Uterus (tissue), 4 donors: ENCODE measurements around the gene ALDH6A1. TPM values are rescaled to one million over a fixed set of nuclear protein-coding genes. Genes with fewer than 3 reads are reported as not detected.
A peak's percentile ranks its signal among the peaks of the same experiment; 100 is the strongest.

Experiments
- DNase-seq, 2 donors: peaks; one replicate each; pipeline ENCODE4 v3.0.0-alpha.2; 2019 to 2020
- H3K27ac ChIP-seq, 2 donors: fragments of 200-600 bp; sonication (generic); 1 replicate in 1 of 2; 2 replicates in 1 of 2; pipeline ENCODE4 v1.5.1; 2016 to 2018
- H3K27me3 ChIP-seq, 2 donors: fragments of 200-600 bp; sonication (generic); one replicate each; pipeline ENCODE4 v1.5.1; 2018 to 2019; ENCODE audit warnings: control low read depth in 1 of 2
- H3K36me3 ChIP-seq, 2 donors: fragments of 200-600 bp; sonication (generic); one replicate each; pipeline ENCODE4 v1.5.1; 2019; ENCODE audit warnings: control low read depth in 1 of 2
- H3K4me1 ChIP-seq, 2 donors: fragments of 200-600 bp; sonication (generic); one replicate each; pipeline ENCODE4 v1.5.1; 2018 to 2019; ENCODE audit warnings: control low read depth in 1 of 2
- H3K4me3 ChIP-seq, 2 donors: fragments of 200-600 bp; sonication (generic); 1 replicate in 1 of 2; 2 replicates in 1 of 2; pipeline ENCODE4 v1.5.1; 2018 to 2019; ENCODE audit warnings: mild to moderate bottlenecking in 1 of 2
- H3K9me3 ChIP-seq, 2 donors: fragments of 200-600 bp; sonication (generic); one replicate each; pipeline ENCODE4 v1.5.1; 2019; ENCODE audit warnings: control low read depth in 1 of 2
- POLR2A ChIP-seq, 2 donors: fragments of 450-650 bp; IDR thresholded peaks; one replicate each; pipeline ENCODE4 v1.6.1; 2016; ENCODE audit warnings: antibody characterized with exemption in 2 of 2, mild to moderate bottlenecking in 1 of 2, moderate library complexity in 1 of 2
- intact Hi-C: fragments of 100-400 bp; cut with DNase I; formaldehyde crosslinking; loops from one replicate; pipeline ENCODE4 v1.15.1; 2023; ENCODE audit warnings: low total_unique reads
- total RNA-seq, 4 donors: library from RNA; depleted of rRNA in 3 of 4; stranded (reverse); fragments of >200 nt in 3 of 4; gene quantifications; one replicate each; pipeline versions ENCODE4 v1.1.0 to v1.2.4, GENCODE V29; 2014 to 2023
- TF ChIP-seq, protein P1 (sequence below), 4 experiments: fragments of 200-600 bp in 2 of 4; fragments of 450-650 bp in 2 of 4; sonication (generic) in 2 of 4; IDR thresholded peaks; one replicate each; pipeline ENCODE4 v1.5.1; 2016 to 2019; ENCODE audit warnings: antibody characterized with exemption in 4 of 4, mild to moderate bottlenecking in 2 of 4, moderate library complexity in 1 of 4
- donor health status: DM: yes; HTN: yes; CAD: no.

Gene ALDH6A1
- total RNA-seq, 4 donors from 2014 or later: 10.0 to 85.0 (median 49.5) TPM

DNA sequence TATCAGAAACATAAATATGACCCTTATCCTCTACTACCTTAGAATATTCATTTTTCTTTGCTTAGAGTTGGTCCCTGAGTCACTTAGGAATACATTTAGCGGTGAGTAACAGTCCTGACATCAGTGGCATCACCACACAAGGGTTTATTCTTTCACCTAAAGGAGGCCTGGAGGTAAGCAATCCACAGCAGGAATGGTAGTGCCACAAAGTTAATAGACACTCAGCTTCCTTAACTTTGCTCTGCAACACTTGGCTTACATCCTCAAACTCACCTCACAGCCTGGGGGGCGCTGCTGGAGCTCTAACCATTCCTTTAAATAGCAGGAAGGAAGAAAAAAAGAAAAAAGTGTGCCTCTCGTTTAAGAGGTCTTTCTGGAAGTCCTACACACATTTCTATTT is 36.0 kb downstream of the ALDH6A1 start:
- no peaks in the 10 kb centered on the region for H3K27me3 ChIP-seq
- no peaks in the 10 kb centered on the region for H3K36me3 ChIP-seq
- H3K27ac ChIP-seq: no peak overlapping the region
- no peak overlapping the region for H3K4me3 ChIP-seq
- no peak for DNase-seq
- no peaks in the 10 kb centered on the region for H3K9me3 ChIP-seq
- H3K4me1 ChIP-seq: no peaks in the 10 kb centered on the region
- intact Hi-C loops: no loop called here
- no peak for TF ChIP-seq POLR2A (IDR thresholded peaks at IDR 0.05)

DNA sequence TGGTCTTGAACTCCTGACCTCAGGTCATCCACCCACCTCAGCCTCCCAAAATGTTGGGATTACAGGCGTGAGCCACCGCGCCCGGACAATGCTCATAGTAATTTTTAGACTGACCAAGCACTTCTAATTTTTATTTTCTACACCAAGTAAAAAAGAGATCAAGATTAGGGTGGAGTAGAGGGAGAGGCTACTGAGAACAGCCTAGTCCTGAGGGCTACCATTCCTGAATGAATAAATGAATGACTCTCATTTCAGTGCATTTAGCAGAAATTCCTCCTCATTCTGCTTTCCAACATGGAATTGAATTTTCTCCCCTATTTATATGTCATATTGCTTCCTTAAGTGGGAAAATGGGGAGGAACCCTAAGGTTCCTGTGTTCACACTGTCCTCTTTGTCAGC is 38.7 kb downstream of the ALDH6A1 start:
- H3K4me1 ChIP-seq: no peaks in the 10 kb centered on the region

GRCh38 chr14:74042296-74042695 is 42.0 kb downstream of the ALDH6A1 start:
- H3K4me3 ChIP-seq: no peak overlapping the region
- no peaks in the 10 kb centered on the region for H3K9me3 ChIP-seq
- intact Hi-C loops: no loop called here
- no peaks in the 10 kb centered on the region for H3K27me3 ChIP-seq
- H3K36me3 ChIP-seq: no peaks in the 10 kb centered on the region
- TF ChIP-seq, protein P1, sequence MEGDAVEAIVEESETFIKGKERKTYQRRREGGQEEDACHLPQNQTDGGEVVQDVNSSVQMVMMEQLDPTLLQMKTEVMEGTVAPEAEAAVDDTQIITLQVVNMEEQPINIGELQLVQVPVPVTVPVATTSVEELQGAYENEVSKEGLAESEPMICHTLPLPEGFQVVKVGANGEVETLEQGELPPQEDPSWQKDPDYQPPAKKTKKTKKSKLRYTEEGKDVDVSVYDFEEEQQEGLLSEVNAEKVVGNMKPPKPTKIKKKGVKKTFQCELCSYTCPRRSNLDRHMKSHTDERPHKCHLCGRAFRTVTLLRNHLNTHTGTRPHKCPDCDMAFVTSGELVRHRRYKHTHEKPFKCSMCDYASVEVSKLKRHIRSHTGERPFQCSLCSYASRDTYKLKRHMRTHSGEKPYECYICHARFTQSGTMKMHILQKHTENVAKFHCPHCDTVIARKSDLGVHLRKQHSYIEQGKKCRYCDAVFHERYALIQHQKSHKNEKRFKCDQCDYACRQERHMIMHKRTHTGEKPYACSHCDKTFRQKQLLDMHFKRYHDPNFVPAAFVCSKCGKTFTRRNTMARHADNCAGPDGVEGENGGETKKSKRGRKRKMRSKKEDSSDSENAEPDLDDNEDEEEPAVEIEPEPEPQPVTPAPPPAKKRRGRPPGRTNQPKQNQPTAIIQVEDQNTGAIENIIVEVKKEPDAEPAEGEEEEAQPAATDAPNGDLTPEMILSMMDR (IDR thresholded peaks at IDR 0.05): no peak
- no peak for TF ChIP-seq POLR2A (IDR thresholded peaks at IDR 0.05)
- H3K4me1 ChIP-seq: no peaks in the 10 kb centered on the region
- H3K27ac ChIP-seq: no peak overlapping the region
- DNase-seq: no peak

More for the DNA sequence above, 38.7 kb downstream of the ALDH6A1 start:
- H3K36me3 ChIP-seq: no peaks in the 10 kb centered on the region
- DNase-seq: no peak
- TF ChIP-seq, protein P1 (IDR thresholded peaks at IDR 0.05): no peak
- TF ChIP-seq POLR2A (IDR thresholded peaks at IDR 0.05): no peak
- intact Hi-C loops: no loop called here
- no peaks in the 10 kb centered on the region for H3K27me3 ChIP-seq
- H3K4me3 ChIP-seq: no peak overlapping the region
- no peak overlapping the region for H3K27ac ChIP-seq
- H3K9me3 ChIP-seq: no peaks in the 10 kb centered on the region

- intact Hi-C loops: no loop called here
- H3K4me1 ChIP-seq: no peaks in the 10 kb centered on the region
- DNase-seq: no peak
- TF ChIP-seq POLR2A (IDR thresholded peaks at IDR 0.05): no peak
- TF ChIP-seq, protein P1 (IDR thresholded peaks at IDR 0.05): peak; percentile 51 to 63 (median 59)
- H3K36me3 ChIP-seq: no peaks in the 10 kb centered on the region
- no peaks in the 10 kb centered on the region for H3K27me3 ChIP-seq
- no peak overlapping the region for H3K27ac ChIP-seq
- no peak overlapping the region for H3K4me3 ChIP-seq
- no peaks in the 10 kb centered on the region for H3K9me3 ChIP-seq
Observed at GRCh38 chr14:74038020-74038859, 46.0 kb downstream of the ALDH6A1 start.

DNA sequence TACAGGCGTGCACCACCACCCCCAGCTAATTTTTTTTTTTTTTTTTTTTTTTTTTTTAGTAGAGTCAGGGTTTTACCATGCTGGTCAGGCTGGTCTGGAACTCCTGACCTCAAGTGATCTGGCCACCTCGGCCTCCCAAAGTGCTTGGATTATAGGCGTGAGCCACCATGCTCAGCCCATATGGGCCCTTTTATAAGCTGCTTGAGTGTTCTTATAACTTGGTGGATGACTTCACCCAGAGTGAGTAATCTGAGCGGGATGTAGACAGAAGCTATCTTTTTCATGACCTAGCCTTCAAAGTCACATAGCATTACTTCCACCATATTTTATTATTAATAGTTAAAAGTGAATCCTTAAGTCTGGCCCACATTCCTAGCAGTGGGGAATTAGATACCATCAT is 48.7 kb downstream of the ALDH6A1 start:
- DNase-seq: no peak
- Histone ChIP-seq H3K9me3 (no peaks in the 10 kb centered on the region), H3K27me3 (no peaks in the 10 kb centered on the region), H3K4me3 (no peak overlapping the region), H3K4me1 (no peaks in the 10 kb centered on the region), H3K36me3 (no peaks in the 10 kb centered on the region), H3K27ac (no peak overlapping the region)
- no peak for TF ChIP-seq POLR2A (IDR thresholded peaks at IDR 0.05)
- TF ChIP-seq, protein P1 (IDR thresholded peaks at IDR 0.05): no peak
- intact Hi-C loops: no loop called here
